HG02884 (cell line): ENCODE results near the gene HS3ST3A1.

Experiments
- ATAC-seq: cut with Tn5 transposase; IDR thresholded peaks from one replicate; pipeline ENCODE4 v1.9.1; 2021; ENCODE audit warnings: mild to moderate bottlenecking, moderate library complexity; ENCODE audit not compliant: unreplicated experiment

Gene HS3ST3A1

DNA sequence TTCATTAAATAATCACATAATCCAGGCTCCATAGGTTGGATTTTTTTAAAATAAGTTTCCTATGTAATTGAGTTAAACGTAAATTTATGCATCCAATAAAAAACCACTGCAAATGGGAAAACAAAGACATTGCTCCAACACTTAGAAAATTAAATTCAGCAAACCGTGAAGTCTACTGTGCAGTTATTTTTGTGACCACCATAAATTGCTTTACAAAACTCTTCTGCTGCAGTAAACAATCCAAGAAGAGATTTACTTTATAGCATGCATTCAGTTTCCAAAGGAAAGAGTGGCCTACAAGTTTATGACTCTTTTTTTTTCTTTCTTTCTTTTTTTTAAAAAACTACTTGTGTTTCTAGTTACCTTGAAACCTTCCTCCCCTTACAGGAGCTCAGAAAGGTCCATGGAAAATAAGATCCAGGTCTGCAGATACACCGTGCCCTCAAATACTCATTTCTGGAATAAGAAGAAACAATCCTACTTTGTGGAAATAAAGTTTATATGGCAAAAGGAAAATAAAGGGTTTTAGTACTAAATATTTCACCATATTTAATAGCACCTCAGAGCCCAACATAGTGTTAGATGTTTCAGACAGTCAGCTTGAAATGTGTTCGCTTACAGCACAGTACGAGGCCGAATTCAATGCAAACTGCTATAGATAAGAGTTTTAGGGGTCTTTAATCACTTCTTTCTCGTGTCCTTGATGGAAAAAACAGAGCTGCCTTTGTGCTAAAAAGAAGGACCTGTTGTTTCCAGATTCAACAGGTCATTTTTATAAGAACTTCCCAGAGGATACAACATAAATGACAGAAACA is 3.2 kb downstream of the HS3ST3A1 start:
- no peak for ATAC-seq

- ATAC-seq, result no peak
Measured at GRCh38 chr17:13597723-13598347, 3.9 kb downstream of the HS3ST3A1 start.

DNA sequence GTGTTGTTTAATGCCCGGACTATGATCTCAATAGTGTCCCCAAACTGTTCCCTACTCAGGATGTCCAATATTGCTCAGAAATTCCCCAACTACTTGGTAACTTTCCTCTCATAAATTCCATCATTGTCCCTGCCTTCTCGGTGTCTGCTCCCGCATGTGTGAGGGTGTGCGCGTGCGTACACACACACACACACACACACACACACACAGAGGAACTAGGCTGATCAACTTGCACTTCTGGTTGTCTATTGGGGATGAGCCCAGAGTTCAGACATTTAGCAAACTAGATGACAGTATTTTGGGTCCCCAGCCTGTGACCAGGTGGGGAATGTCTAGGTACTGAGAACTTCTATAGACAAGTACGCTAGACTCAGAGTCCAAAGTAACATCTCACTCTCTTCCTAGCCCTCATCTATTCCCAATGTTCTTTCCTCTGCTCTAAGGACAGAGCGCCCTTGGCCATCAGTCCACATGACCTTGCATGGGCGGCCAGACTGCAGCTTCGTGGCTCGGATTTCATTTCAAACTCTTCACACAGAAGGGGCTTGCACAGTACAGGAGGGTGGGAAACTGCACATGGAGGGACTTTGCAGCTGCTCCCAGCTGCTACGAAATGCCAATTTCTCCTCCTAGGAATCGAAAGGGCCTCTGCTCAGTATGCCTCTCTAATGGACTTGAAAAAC is 5.3 kb downstream of the HS3ST3A1 start:
- ATAC-seq, result no peak

GRCh38 chr17:13595599-13595899 is 6.2 kb downstream of the HS3ST3A1 start:
- no peak for ATAC-seq

DNA sequence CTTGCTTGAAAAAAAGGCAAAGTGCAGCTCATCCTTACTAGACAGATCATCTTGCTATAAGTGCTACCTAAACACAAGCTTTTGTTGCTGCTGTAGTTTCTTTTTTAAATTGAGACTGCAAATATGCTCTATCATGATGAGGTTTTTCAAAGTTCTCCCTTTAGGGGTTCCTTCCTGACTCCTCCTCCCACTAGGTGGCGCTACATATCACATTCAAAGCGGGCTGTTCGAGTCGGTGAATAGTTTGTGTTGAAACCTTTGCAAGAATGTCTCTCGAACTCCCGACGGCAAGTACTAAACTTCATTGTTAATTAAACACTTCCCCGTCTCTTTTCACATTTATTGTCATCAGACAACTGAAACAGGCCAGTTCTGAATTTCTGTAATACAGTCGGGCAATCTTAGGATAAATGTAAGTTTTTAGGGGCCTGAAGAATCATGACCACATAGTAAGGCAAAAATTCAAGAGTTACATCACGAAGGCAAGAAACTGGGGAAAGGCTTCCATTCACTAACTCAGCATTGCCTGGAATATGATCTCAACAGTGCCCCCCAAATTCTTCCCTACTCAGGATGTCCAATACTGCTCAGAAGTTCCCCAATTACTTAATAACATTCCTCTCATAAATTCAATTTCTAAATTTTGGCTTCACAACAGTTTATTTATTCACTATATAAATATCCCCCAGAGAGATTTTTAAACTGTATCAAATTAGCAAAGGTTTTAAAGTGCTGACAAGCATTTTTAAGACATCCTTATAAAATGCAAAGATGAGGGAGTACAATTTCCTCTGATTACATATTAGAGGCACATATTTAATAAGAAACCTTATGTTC is 6.7 kb downstream of the HS3ST3A1 start:
- no peak for ATAC-seq

- ATAC-seq, result no peak
Measured at GRCh38 chr17:13594310-13594709, 7.4 kb downstream of the HS3ST3A1 start.

DNA sequence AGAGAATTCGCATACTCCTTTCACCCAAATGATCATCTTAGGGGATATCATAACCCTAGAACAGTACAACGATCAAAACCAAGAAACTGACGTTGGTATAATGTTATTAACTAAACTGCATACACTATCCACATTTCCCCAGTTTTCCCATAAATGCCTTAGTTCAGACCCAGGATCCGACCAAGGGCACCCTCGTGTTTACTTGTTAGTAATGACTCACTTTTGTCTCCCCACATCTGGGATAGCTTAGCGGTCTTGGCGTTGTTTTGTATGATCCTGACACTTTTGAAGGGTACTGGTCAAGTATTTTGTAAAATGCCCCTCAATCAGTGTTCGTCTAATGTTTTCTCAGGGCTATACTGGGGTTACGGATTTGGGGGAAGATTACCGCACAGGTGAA is 8.0 kb downstream of the HS3ST3A1 start:
- ATAC-seq, result no peak

DNA sequence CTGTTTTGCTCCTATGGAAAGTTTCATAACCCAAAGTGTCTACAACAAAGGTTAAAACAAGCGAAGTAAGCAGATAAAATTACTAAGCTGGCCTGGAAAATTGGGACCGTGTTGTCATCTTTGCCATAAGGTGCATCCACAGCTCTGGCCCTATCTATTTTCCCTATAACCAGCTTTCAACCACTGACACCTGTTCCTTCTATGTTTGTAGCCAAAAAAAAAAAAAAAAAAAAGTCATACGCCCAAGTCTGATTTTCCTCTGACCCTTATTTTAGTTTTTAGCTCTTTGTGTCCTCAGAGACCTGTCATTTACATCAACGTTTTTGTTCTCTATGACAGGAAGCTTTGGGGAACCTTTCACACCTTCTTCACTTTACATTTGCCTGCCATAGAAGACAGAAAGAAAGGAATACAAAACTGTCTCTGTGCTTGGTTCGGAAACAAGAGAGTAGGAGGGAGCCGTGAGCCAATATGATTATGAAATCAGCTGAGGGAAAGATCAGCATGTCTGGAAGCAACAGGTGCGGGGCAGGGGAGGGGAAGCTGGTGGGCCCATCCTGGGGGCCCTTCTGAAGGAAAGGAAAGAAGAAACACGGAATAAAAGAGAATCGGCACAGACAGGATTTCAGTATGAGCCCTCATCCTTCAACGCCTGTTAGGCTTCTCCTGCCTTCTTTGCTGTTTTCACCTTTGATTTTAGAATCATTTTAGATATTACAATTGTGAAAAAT is 8.5 kb downstream of the HS3ST3A1 start:
- ATAC-seq, result no peak

DNA sequence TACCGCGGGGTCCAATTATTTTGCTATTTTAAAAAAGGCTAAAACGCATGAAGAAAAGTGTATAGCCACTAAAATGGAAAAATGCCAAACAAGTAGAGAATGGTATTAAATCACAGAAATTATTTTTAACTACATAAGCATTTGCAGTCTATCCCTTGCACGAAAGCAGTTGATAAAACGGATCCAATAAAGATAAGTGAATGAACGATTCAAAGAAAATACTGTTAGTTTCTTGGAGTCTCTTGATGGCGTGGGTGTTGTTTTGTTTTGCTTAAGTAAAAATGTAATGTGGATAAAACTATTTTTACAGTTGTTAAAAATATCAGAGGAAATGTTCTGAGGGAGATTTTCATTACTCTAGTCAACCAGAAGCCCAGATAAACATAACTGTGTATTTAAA is 9.3 kb downstream of the HS3ST3A1 start:
- ATAC-seq, result no peak

- no peak for ATAC-seq
Measured at GRCh38 chr17:13590441-13590840, 11.3 kb downstream of the HS3ST3A1 start.

- no peak for ATAC-seq
Measured at GRCh38 chr17:13589658-13590057, 12.1 kb downstream of the HS3ST3A1 start.

DNA sequence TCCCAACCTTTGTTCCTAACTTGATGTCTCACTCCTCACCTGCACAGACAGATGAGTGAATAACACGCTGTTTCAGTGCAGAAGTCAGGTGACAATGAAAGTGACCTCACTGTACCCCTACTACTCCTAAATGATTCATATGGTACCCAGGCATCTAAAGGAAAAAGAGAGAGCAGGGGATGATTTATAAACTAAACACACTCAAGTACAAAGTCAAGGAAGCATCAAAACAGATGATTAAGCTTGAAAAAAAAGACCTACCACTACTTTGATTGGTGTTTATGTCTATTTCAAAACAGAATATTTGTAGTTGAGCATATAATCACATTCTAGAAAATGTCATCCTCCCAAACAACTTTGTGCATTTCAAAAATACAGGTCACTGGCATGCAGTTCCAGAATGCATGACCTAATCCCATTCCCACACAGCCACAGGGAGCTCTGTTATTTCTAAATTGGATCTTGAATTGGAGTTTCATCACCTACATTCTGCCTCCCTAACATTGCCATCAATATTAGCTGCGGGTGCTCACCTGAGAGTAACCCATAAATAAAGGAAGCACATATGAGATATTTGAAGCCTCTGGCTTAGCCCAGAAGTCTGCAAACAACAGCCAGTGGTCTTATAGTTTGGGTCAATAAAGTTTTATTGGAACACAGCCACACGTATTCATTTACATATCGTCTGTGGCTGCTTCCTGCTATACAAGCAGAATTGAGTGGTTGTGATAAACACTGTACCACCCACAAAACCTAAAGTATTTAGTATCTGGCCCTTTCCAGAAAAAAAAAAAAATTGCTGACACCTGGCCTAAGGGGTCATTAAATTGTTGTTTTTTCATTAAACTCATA is 14.0 kb downstream of the HS3ST3A1 start:
- ATAC-seq, result no peak

DNA sequence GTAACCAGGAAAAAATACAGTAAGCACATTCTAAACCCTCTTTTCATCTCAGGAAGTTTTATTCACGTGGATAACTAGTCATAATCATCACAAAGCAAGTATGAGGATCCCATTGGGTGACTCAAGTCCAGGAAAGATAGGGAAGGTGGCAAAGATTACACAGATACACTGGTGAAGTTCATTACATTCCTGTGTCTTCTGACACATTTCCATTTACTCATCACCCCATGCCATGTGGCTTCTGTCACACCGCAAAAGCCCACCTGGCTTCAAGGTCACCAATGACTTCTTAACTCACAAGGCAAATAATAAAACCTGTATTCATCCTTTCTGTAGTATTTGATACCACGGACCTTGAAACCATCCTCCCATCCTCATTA is 17.0 kb downstream of the HS3ST3A1 start:
- ATAC-seq, result no peak

DNA sequence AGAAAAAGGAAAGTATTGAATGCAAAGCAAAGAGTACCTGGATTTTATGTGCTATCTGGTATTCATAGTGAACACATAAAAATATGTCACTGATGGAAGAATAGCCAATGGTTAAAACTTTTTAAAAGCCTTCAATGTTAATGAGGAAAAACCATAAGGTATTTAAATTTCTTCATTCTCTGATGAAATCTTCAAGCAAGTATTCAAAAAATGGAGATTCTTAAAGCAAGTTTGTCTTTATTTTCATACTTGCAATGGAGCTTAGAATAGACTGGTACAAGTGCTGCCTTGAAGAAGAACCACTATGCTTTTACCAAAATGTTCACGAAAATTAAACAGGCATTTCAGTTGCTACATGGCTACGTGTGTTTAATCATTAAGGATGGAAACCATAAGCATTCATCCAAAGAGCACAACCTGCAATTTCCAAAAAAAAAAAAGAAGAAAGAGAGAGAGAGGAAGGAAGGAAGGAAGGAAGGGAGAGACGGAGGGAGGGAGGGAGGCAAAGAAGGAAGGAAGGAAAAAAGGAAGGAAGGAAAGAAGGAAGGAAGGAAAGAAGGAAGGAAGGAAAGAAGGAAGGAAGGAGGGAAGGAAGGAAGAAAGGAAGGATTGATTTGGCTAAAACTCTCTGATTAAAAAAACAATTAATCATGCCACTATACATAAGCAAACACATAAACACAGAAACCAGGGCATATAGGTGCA is 17.6 kb downstream of the HS3ST3A1 start:
- no peak for ATAC-seq

- ATAC-seq, result no peak
Measured at GRCh38 chr17:13582776-13583547, 18.8 kb downstream of the HS3ST3A1 start.

- no peak for ATAC-seq
Measured at GRCh38 chr17:13581925-13582324, 19.8 kb downstream of the HS3ST3A1 start.

GRCh38 chr17:13580790-13581189 is 20.9 kb downstream of the HS3ST3A1 start:
- no peak for ATAC-seq
